ENCODE results near the gene EXOC7.

DNA sequence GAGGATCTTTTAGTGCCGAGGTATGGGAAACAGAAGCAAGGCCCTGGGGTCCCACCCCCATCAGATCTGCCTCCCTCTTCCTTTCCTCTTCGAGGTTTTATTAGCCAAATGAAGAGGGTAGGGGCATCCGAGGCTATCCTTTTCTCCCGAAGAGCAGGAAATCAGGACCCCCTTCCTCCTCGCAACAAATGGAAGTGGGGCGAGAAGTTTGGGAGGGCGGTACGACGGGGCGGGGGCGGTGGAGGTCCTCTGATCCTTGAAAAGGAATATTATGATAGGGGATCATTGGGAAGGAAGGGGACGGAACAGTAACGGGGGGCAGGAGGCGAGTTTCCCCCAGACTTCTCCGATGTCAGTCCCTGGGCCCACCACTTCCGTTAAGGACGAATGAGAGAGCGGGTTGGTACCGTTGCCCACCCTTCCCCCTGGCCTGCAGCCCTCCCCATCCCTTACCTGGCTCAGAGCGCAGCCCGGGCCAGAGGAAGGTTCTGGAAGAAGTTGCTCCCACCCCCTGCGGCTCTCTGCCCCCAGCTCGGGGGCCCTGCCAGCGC, 37.1 kb upstream of the EXOC7 start:
- TF ChIP-seq, protein P1, sequence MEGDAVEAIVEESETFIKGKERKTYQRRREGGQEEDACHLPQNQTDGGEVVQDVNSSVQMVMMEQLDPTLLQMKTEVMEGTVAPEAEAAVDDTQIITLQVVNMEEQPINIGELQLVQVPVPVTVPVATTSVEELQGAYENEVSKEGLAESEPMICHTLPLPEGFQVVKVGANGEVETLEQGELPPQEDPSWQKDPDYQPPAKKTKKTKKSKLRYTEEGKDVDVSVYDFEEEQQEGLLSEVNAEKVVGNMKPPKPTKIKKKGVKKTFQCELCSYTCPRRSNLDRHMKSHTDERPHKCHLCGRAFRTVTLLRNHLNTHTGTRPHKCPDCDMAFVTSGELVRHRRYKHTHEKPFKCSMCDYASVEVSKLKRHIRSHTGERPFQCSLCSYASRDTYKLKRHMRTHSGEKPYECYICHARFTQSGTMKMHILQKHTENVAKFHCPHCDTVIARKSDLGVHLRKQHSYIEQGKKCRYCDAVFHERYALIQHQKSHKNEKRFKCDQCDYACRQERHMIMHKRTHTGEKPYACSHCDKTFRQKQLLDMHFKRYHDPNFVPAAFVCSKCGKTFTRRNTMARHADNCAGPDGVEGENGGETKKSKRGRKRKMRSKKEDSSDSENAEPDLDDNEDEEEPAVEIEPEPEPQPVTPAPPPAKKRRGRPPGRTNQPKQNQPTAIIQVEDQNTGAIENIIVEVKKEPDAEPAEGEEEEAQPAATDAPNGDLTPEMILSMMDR (IDR thresholded peaks at IDR 0.05): no peak
- no peak for TF ChIP-seq POLR2A (IDR thresholded peaks at IDR 0.05)
